Thyroid gland (tissue), 4 donors: ENCODE data around the gene CLEC2L. TPM values are rescaled to one million over a fixed set of nuclear protein-coding genes. Genes with fewer than 3 reads are reported as not detected.

Experiments used
- DNase-seq, 2 donors: peaks; one replicate each; pipeline ENCODE4 v3.0.0-alpha.2; 2019
- H3K27ac ChIP-seq, 3 donors: fragments of 200-600 bp; sonication (generic); 1 replicate in 2 of 3; 2 replicates in 1 of 3; pipeline ENCODE4 v1.5.1; 2016 to 2019; ENCODE audit warnings: mild to moderate bottlenecking in 1 of 3, moderate library complexity in 1 of 3
- H3K27me3 ChIP-seq: fragments of 200-600 bp; sonication (generic); one replicate; pipeline ENCODE4 v1.5.1; 2019
- H3K36me3 ChIP-seq, 2 donors: fragments of 200-600 bp; sonication (generic); one replicate each; pipeline ENCODE4 v1.5.1; 2016 to 2019
- H3K4me1 ChIP-seq, 2 donors: fragments of 200-600 bp; sonication (generic); one replicate each; pipeline ENCODE4 v1.5.1; 2017 to 2019
- H3K4me3 ChIP-seq, 3 donors: fragments of 200-600 bp; sonication (generic); replicated peaks in 1 of 3; 1 replicate in 2 of 3; 2 replicates in 1 of 3; pipeline ENCODE4 v1.5.1; 2016; ENCODE audit warnings: mild to moderate bottlenecking in 1 of 3
- H3K9me3 ChIP-seq: fragments of 200-600 bp; sonication (generic); one replicate; pipeline ENCODE4 v1.5.1; 2017
- POLR2A ChIP-seq, 2 donors: fragments of 450-650 bp; IDR thresholded peaks; one replicate each; pipeline ENCODE4 v1.6.1; 2017; ENCODE audit warnings: antibody characterized with exemption in 2 of 2, mild to moderate bottlenecking in 2 of 2, moderate library complexity in 1 of 2
- WGBS, 2 donors: methylation state at CpG; one replicate each; pipeline ENCODE4 v1.1.5; 2017; 5-methylcytosine and 5-hydroxymethylcytosine counted together
- intact Hi-C: fragments of 100-400 bp; cut with DNase I; formaldehyde crosslinking; loops from one replicate; pipeline ENCODE4 v1.15.1; 2023
- total RNA-seq, 4 donors: library from RNA; depleted of rRNA; stranded (reverse); fragments of >200 nt; gene quantifications; one replicate each; pipeline ENCODE4 v1.2.3, GENCODE V29; 2016
- TF ChIP-seq, protein P1 (sequence below), 6 experiments: fragments of 200-600 bp in 3 of 6; fragments of 450-650 bp in 3 of 6; sonication (generic) in 3 of 6; IDR thresholded peaks; one replicate each; pipeline ENCODE4 v1.5.1; 2016 to 2019; ENCODE audit warnings: antibody characterized with exemption in 6 of 6, mild to moderate bottlenecking in 2 of 6, inconsistent platforms in 1 of 6, moderate library complexity in 1 of 6

CLEC2L gene
- total RNA-seq, 4 donors from 2014 or later = not detected

DNA sequence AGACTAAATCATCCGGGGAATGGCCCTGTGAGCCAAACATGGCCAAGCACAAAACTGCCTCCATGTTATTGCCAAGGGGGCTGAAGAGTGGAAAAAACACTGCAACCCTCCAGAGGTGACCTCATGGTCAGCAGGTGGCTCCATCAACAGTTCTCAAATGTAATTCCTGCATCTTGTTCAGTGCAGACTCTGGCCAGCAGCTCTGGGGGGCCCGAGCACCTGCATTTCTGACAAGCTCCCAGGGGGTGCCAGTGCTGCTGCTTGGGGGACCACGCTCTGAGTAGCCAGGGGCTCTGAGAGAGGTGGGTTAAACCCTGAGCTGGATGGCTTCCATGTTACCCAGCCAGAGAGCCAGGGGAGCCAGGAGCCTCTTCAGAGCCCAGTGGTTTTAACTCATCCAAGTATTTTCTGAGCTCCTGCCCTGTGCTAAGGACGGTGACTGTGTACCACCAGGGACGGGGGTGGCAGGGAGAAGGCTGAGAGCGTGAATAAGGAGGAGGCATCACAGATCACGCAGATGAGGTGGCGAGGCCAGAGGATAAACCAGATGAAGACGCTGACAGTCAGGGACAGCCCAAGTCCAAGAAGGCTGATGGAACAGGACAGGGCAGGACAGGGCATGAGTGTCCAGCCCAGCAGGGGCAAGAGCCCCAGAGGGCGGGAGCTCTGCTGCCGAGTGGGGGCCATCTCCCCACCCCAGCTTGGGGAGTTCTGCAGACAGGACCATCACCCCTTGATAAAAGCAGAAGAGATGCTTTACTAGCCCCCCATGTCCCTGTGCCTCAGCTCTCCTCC lies 52.9 kb downstream of the CLEC2L start:
- Histone ChIP-seq H3K4me3 (no peak overlapping the region), H3K27me3 (no peaks in the 10 kb centered on the region), H3K9me3 (no peaks in the 10 kb centered on the region), H3K36me3 (peaks cover 22 to 26% of the 10 kb centered on the region in 2 donors), H3K4me1 (no peaks in the 10 kb centered on the region), H3K27ac (no peak overlapping the region)
- no peak for DNase-seq
- TF ChIP-seq POLR2A (IDR thresholded peaks at IDR 0.05) = no peak
- TF ChIP-seq, protein P1, sequence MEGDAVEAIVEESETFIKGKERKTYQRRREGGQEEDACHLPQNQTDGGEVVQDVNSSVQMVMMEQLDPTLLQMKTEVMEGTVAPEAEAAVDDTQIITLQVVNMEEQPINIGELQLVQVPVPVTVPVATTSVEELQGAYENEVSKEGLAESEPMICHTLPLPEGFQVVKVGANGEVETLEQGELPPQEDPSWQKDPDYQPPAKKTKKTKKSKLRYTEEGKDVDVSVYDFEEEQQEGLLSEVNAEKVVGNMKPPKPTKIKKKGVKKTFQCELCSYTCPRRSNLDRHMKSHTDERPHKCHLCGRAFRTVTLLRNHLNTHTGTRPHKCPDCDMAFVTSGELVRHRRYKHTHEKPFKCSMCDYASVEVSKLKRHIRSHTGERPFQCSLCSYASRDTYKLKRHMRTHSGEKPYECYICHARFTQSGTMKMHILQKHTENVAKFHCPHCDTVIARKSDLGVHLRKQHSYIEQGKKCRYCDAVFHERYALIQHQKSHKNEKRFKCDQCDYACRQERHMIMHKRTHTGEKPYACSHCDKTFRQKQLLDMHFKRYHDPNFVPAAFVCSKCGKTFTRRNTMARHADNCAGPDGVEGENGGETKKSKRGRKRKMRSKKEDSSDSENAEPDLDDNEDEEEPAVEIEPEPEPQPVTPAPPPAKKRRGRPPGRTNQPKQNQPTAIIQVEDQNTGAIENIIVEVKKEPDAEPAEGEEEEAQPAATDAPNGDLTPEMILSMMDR (IDR thresholded peaks at IDR 0.05) = no peak
- WGBS, 2 donors = 94 to 95% methylated on average over 11 of the region's 11 CpGs
- intact Hi-C loops = no loop called here

DNA sequence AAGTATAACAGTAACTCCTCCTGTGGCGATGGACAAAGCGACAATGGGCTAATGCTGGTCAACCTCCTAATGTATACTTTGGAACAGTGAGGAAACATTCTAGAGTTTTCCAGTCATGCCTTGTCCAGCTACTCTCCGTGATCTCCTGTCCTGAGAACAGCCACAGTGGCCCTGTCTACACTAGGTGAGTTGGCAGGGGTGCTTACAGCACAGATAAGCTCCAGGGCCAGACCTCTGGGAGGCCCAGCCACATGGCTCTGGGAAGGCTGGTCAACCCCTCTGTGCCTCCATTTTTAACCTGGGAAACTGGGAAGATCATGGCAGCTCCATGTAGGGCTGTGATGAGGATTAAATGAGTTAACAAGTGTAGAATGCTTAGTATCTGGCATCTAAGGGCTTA lies 57.0 kb downstream of the CLEC2L start:
- TF ChIP-seq, protein P1 (IDR thresholded peaks at IDR 0.05) = no peak
- no peak for TF ChIP-seq POLR2A (IDR thresholded peaks at IDR 0.05)
- Histone ChIP-seq H3K27me3 (no peaks in the 10 kb centered on the region), H3K36me3 (peaks cover 29 to 35% of the 10 kb centered on the region in 2 donors), H3K4me1 (no peaks in the 10 kb centered on the region), H3K4me3 (no peak overlapping the region), H3K27ac (no peak overlapping the region), H3K9me3 (no peaks in the 10 kb centered on the region)
- no peak for DNase-seq
- 89 to 100% methylated on average over 3 of the region's 3 CpGs for WGBS, 2 donors
- intact Hi-C loops = no loop called here

DNA sequence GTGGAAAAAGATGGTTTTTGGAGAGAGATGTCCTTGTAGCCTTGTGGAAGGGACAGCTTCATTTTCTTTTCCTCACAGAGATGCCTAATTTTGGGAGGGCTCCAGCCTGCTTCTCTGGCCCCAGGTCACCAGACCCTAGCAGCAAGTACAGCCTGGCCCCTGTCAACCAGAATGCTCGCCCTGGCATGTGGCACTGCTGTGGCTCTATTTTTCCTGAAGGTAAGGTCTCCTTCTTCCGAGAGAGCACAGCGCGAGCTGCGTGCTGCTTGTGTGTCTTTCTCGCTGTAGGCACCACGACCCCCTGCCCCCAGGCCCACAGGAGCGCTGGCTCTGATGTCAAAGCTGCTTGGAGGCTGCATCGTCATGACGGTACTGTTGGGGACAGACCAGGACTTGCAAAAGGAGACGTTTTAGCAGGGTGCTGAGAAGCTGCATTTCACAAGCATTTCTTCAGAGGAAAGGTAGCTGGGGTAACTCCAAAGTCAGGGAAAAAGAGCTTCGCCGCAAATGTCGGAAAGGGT lies 58.7 kb downstream of the CLEC2L start:
- DNase-seq = no peak
- intact Hi-C loops = no loop called here
- no peak overlapping the region for H3K27ac ChIP-seq
- no peaks in the 10 kb centered on the region for H3K27me3 ChIP-seq
- H3K36me3 ChIP-seq = peaks cover 29 to 35% of the 10 kb centered on the region in 2 donors
- WGBS, 2 donors = 93 to 96% methylated on average over 13 of the region's 14 CpGs
- H3K4me3 ChIP-seq = no peak overlapping the region
- TF ChIP-seq, protein P1 (IDR thresholded peaks at IDR 0.05) = no peak
- no peak for TF ChIP-seq POLR2A (IDR thresholded peaks at IDR 0.05)
- H3K9me3 ChIP-seq = no peaks in the 10 kb centered on the region
- no peaks in the 10 kb centered on the region for H3K4me1 ChIP-seq

DNA sequence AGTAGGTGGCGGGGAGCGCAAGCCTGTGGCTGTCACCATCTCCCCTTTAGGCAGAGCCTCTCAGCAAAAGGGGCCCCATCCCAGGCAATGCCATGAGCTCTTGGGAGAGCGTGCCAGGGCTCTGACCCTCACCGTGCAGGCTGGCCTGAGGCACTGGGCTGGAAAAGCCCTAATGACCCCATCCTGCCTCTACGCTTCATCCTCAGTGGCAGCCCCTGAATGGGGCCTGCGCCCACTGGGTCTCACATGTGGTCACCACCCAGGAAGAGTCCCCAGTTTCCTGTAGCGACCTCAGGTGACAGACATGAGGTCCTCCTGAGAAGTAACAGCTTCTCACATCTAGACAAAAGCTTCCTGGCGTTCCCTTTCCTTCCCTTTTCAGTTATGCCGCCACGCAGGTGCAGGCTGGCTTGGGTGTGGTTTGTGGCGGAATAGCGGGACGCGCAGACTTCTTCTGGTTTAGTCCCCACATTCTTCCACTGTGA lies 59.2 kb downstream of the CLEC2L start:
- 92 to 94% methylated on average over 13 to 14 of the region's 14 CpGs for WGBS, 2 donors
- peaks cover 29 to 35% of the 10 kb centered on the region in 2 donors for H3K36me3 ChIP-seq
- TF ChIP-seq POLR2A (IDR thresholded peaks at IDR 0.05) = no peak
- TF ChIP-seq, protein P1 (IDR thresholded peaks at IDR 0.05) = no peak
- H3K4me1 ChIP-seq = no peaks in the 10 kb centered on the region
- intact Hi-C loops = no loop called here
- no peak overlapping the region for H3K4me3 ChIP-seq
- H3K27ac ChIP-seq = no peak overlapping the region
- DNase-seq = no peak
- no peaks in the 10 kb centered on the region for H3K27me3 ChIP-seq
- no peaks in the 10 kb centered on the region for H3K9me3 ChIP-seq
